HCT116 (cell line): Measurements from ENCODE around the gene CRIP2. TPM values are rescaled to one million over a fixed set of nuclear protein-coding genes. Genes with fewer than 3 reads are reported as not detected.

Experiments used
- ATAC-seq: fragments of 200-7000 bp; cut with Tn5 transposase; 2 replicates; pipeline ENCODE4 v1.9.1; 2020; ENCODE audit warnings: mild to moderate bottlenecking, moderate library complexity
- BruUV-seq: library from RNA; stranded (reverse); fragments of 400-500 nt; replicated peaks from 2 replicates; lab custom pipeline; 2021; lab: Mats Ljungman, UMichigan
- CTCF ChIA-PET: fragments of 300-600 bp; sonication (Branson Sonifier 250); formaldehyde crosslinking; loops from one replicate; lab custom pipeline; 2021; ENCODE audit warnings: antibody characterized with exemption; lab: Charles Lee
- POLR2A ChIA-PET: fragments of 300-600, 350-600 bp; sonication (Branson Sonifier 250); formaldehyde crosslinking; loops from one replicate; lab custom pipeline; 2021; ENCODE audit warnings: antibody characterized with exemption; lab: Charles Lee
- RAD21 ChIA-PET, 2 experiments: fragments of 300-600 bp; sonication (Branson Sonifier 250); formaldehyde crosslinking; loops; one replicate each; lab custom pipeline; 2023; ENCODE audit warnings: low total read pairs in 2 of 2; ENCODE audit not compliant: uncharacterized antibody in 2 of 2, unreplicated experiment in 2 of 2, low non-redundant PET in 1 of 2; lab: Charles Lee
- DNase-seq: peaks from one replicate; pipeline ENCODE4 v3.0.0-alpha.2; 2010; ENCODE audit warnings: low read depth, low spot score
- H2AFZ ChIP-seq: fragments of 200-600 bp; shearing (Covaris generic), sonication (generic); 2 replicates; pipeline ENCODE4 v1.6.1; 2017; ENCODE audit warnings: low read depth, mixed run types, mixed read lengths, antibody characterized with exemption, low read length; ENCODE audit not compliant: poor library complexity, severe bottlenecking
- H3K27ac ChIP-seq: 2 replicates; pipeline ENCODE4 v1.5.1; 2012; ENCODE audit warnings: low read depth, low read length
- H3K27me3 ChIP-seq: fragments of 200-600 bp; sonication (generic); 2 replicates; pipeline ENCODE4 v1.6.1; 2016; ENCODE audit warnings: mixed run types, low read length, mixed read lengths; ENCODE audit not compliant: insufficient read depth
- H3K36me3 ChIP-seq, 2 experiments: fragments of 200-500 bp in 1 of 2; fragments of 200-600 bp in 1 of 2; sonication (Bioruptor generic) in 1 of 2; sonication (generic) in 1 of 2; 2 replicates each; pipeline versions ENCODE4 v1.5.1 to v1.6.1; 2014 to 2016; ENCODE audit warnings: low read length in 2 of 2, inconsistent platforms in 1 of 2, mixed read lengths in 1 of 2, mixed run types in 1 of 2; ENCODE audit not compliant: insufficient read depth in 2 of 2, control insufficient read depth in 1 of 2
- H3K4me1 ChIP-seq, 2 experiments: fragments of 200-600 bp in 1 of 2; sonication (generic) in 1 of 2; 2 replicates each; pipeline versions ENCODE4 v1.5.1 to v1.6.1; 2012 to 2017; ENCODE audit warnings: low read length in 2 of 2, inconsistent platforms in 1 of 2, mild to moderate bottlenecking in 1 of 2, mixed read lengths in 1 of 2, mixed run types in 1 of 2, moderate library complexity in 1 of 2; ENCODE audit not compliant: insufficient read depth in 2 of 2, control insufficient read depth in 1 of 2
- H3K4me2 ChIP-seq: fragments of 200-600 bp; sonication (generic); 2 replicates; pipeline ENCODE4 v1.6.1; 2017; ENCODE audit warnings: mixed run types, low read length, mixed read lengths
- H3K4me3 ChIP-seq, 2 experiments: fragments of 200-600 bp in 1 of 2; sonication (generic) in 1 of 2; replicated peaks in 1 of 2; 2 replicates each; pipeline ENCODE4 v1.5.1; 2011 to 2016; ENCODE audit warnings: low read length in 2 of 2, control low read depth in 1 of 2, low read depth in 1 of 2, mild to moderate bottlenecking in 1 of 2, mixed read lengths in 1 of 2, mixed run types in 1 of 2
- H3K79me2 ChIP-seq: fragments of 200-600 bp; sonication (generic); 2 replicates; pipeline ENCODE4 v1.6.1; 2017; ENCODE audit warnings: mild to moderate bottlenecking, mixed run types, low read length, moderate library complexity, mixed read lengths; ENCODE audit not compliant: insufficient read depth
- H3K9ac ChIP-seq: fragments of 200-600 bp; sonication (generic); 2 replicates; pipeline ENCODE4 v1.6.1; 2016; ENCODE audit warnings: low read length, mixed read lengths
- H3K9me2 ChIP-seq: fragments of 200-600 bp; sonication (generic), shearing (Covaris generic); 2 replicates; pipeline ENCODE4 v1.6.1; 2017; ENCODE audit warnings: mixed run types, mild to moderate bottlenecking, moderate library complexity; ENCODE audit not compliant: insufficient read depth
- H3K9me3 ChIP-seq, 2 experiments: fragments of 200-500 bp in 1 of 2; fragments of 200-600 bp in 1 of 2; sonication (Bioruptor generic) in 1 of 2; sonication (generic) in 1 of 2; 2 replicates each; pipeline ENCODE4 v1.6.1; 2014 to 2017; ENCODE audit warnings: low read length in 2 of 2, mixed read lengths in 2 of 2, inconsistent platforms in 1 of 2, low read depth in 1 of 2, mild to moderate bottlenecking in 1 of 2, mixed run types in 1 of 2, moderate library complexity in 1 of 2; ENCODE audit not compliant: control insufficient read depth in 1 of 2, insufficient read depth in 1 of 2
- H4K20me1 ChIP-seq: fragments of 200-600 bp; sonication (generic), shearing (Covaris generic); 2 replicates; pipeline ENCODE4 v1.6.1; 2017; ENCODE audit warnings: mixed run types, mild to moderate bottlenecking, moderate library complexity; ENCODE audit not compliant: insufficient read depth
- CTCF ChIP-seq, 3 experiments: fragments of 200-600 bp in 1 of 3; sonication (generic) in 1 of 3; IDR thresholded peaks in 2 of 3; conservative IDR thresholded peaks in 1 of 3; 2 replicates each; pipeline ENCODE4 v1.5.1; 2012 to 2017; ENCODE audit warnings: low read depth in 2 of 3, low read length in 2 of 3, antibody characterized with exemption in 1 of 3, borderline replicate concordance in 1 of 3, control low read depth in 1 of 3, mild to moderate bottlenecking in 1 of 3, mixed read lengths in 1 of 3, mixed run types in 1 of 3, moderate library complexity in 1 of 3; ENCODE audit not compliant: insufficient read depth in 1 of 3
- FOSL1 ChIP-seq: IDR thresholded peaks from 2 replicates; pipeline ENCODE4 v1.6.1; 2012; ENCODE audit warnings: low read depth
- ZFX ChIP-seq: fragments of 450-650 bp; IDR thresholded peaks from 2 replicates; pipeline ENCODE4 v1.6.1; 2017
- intact Hi-C: fragments of 100-400 bp; cut with micrococcal nuclease; formaldehyde crosslinking; loops from 2 replicates; pipeline ENCODE4 v1.10.0; 2022
- total RNA-seq: library from RNA; stranded (reverse); gene quantifications from one replicate; pipeline ENCODE4 v1.2.1, GENCODE V29; 2021; ENCODE audit not compliant: unreplicated experiment

CRIP2 gene
- total RNA-seq, 1 experiment from 2014 or later, result 31.1 TPM

GRCh38 chr14:105525861-105526775 lies 51.5 kb downstream of the CRIP2 start, which contains the start of gene TMEM121:
Gene TMEM121, plus strand, starts transcription at chr14:105526583. Its CDS starts 2,252 bp downstream, at chr14:105528835.
- Histone ChIP-seq H3K4me2 (peak within 1 kb of the TSS; percentile 84), H3K4me3 (peak within 1 kb of the TSS; percentile 49 to 62), H3K79me2 (no peaks in the 10 kb centered on the region), H3K27ac (peak within 1 kb of the TSS; percentile 49; the same call in 1 of the 2 replicates), H3K9me3 (no peaks in the 10 kb centered on the region), H3K9ac (peak within 1 kb of the TSS; percentile 51), H3K27me3 (no peaks in the 10 kb centered on the region), H3K9me2 (no peaks in the 10 kb centered on the region), H3K4me1 (peaks cover 8 to 23% of the 10 kb centered on the region in 2 experiments; a peak in 3 of 4 replicates), H4K20me1 (no peaks in the 10 kb centered on the region), H3K36me3 (no peaks in the 10 kb centered on the region), H2AFZ (peak within 1 kb of the TSS; percentile 54)
- DNase-seq (no peak), ATAC-seq (peak; percentile 51)
- no TSS peak for BruUV-seq
- ChIA-PET RAD21 (interaction anchor here in 1 of 2 experiments (0.6 kb wide), 1 partner anchor 36 kb away, joined by 3 read pairs; no protein-coding TSS in a partner anchor), POLR2A (no interaction called here), CTCF (no interaction called here)
- TF ChIP-seq FOSL1, result no peak
- intact Hi-C loops, result loop anchor here (5.0 kb wide), 1 partner anchor 34 kb away; the partner anchor contains the start of gene TEDC1

GRCh38 chr14:105526776-105527380 lies 52.3 kb downstream of the CRIP2 start:
- ChIA-PET CTCF (interaction anchor here (1.1 kb wide), 1 partner anchor 156 kb away, joined by 3 read pairs; no protein-coding TSS in a partner anchor), POLR2A (no interaction called here), RAD21 (no interaction called here)
- Histone ChIP-seq H3K9me3 (no peaks in the 10 kb centered on the region), H4K20me1 (no peaks in the 10 kb centered on the region), H3K79me2 (no peaks in the 10 kb centered on the region), H2AFZ (no peak overlapping the region), H3K9ac (peak overlapping the region; percentile 51), H3K4me2 (peak overlapping the region; percentile 84), H3K27ac (peak overlapping the region; percentile 49; the same call in 1 of the 2 replicates), H3K9me2 (no peaks in the 10 kb centered on the region), H3K4me3 (peak overlapping the region; percentile 49 to 62), H3K4me1 (peaks cover 8 to 23% of the 10 kb centered on the region in 2 experiments; a peak in 3 of 4 replicates), H3K36me3 (no peaks in the 10 kb centered on the region), H3K27me3 (no peaks in the 10 kb centered on the region)
- intact Hi-C loops, result loop anchor here (5.0 kb wide), 1 partner anchor 35 kb away; the partner anchor contains the start of gene TEDC1
- TF ChIP-seq CTCF (IDR thresholded peaks at IDR 0.05 in 2 of 3, conservative IDR thresholded peaks at IDR 0.05 in 1 of 3; ENCODE audit: borderline replicate concordance in 1 of 3, insufficient read depth in 1 of 3, low read depth in 2 of 3, low read length in 2 of 3) (no peak), ZFX (0 out of 2 replicates have a peak, but pooled peaks have one; percentile 8)
- ATAC-seq, result peak; percentile 5
- no TSS peak for BruUV-seq
- DNase-seq, result no peak
